ENCODE data around the gene TBL1X.

DNA sequence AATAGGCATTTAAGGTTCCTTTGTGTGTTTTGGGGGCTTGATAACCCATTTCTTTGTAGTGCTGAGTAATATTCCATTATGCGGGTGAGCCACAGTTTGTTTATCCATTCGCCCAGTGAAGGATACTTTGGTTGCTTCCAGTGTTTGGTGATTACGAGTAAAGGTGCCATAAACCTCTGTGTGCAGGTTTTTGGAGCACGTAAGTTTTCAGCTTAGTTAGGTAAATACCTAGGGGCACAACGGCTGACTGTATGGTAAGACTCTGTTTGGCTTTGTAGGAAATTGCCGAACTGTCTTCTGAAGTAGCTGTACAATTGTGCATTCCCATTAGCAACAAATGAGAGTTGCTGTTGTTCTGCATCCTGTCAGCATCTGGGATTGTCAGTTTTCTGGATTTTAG is 3.8 kb upstream of the TBL1X start:
- TF ChIP-seq, protein P1, sequence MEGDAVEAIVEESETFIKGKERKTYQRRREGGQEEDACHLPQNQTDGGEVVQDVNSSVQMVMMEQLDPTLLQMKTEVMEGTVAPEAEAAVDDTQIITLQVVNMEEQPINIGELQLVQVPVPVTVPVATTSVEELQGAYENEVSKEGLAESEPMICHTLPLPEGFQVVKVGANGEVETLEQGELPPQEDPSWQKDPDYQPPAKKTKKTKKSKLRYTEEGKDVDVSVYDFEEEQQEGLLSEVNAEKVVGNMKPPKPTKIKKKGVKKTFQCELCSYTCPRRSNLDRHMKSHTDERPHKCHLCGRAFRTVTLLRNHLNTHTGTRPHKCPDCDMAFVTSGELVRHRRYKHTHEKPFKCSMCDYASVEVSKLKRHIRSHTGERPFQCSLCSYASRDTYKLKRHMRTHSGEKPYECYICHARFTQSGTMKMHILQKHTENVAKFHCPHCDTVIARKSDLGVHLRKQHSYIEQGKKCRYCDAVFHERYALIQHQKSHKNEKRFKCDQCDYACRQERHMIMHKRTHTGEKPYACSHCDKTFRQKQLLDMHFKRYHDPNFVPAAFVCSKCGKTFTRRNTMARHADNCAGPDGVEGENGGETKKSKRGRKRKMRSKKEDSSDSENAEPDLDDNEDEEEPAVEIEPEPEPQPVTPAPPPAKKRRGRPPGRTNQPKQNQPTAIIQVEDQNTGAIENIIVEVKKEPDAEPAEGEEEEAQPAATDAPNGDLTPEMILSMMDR (conservative IDR thresholded peaks at IDR 0.05; ENCODE audit: low read depth in 2 of 2), result no peak
- TF ChIP-seq CREB1 (CRISPR knock-in tag; IDR thresholded peaks at IDR 0.05; ENCODE audit: low read depth), result no peak
- no peak for TF ChIP-seq EZH2 (IDR thresholded peaks at IDR 0.05; ENCODE audit: low read depth, unreplicated experiment)
- TF ChIP-seq EZH2phosphoT487 (IDR thresholded peaks at IDR 0.05; ENCODE audit: unreplicated experiment), result no peak
- TF ChIP-seq POLR2AphosphoS5 (IDR thresholded peaks at IDR 0.05; ENCODE audit: low read depth), result no peak
- no peak for TF ChIP-seq ZNF331 (CRISPR knock-in tag; IDR thresholded peaks at IDR 0.05; ENCODE audit: low read depth)
- TF ChIP-seq, protein P2, sequence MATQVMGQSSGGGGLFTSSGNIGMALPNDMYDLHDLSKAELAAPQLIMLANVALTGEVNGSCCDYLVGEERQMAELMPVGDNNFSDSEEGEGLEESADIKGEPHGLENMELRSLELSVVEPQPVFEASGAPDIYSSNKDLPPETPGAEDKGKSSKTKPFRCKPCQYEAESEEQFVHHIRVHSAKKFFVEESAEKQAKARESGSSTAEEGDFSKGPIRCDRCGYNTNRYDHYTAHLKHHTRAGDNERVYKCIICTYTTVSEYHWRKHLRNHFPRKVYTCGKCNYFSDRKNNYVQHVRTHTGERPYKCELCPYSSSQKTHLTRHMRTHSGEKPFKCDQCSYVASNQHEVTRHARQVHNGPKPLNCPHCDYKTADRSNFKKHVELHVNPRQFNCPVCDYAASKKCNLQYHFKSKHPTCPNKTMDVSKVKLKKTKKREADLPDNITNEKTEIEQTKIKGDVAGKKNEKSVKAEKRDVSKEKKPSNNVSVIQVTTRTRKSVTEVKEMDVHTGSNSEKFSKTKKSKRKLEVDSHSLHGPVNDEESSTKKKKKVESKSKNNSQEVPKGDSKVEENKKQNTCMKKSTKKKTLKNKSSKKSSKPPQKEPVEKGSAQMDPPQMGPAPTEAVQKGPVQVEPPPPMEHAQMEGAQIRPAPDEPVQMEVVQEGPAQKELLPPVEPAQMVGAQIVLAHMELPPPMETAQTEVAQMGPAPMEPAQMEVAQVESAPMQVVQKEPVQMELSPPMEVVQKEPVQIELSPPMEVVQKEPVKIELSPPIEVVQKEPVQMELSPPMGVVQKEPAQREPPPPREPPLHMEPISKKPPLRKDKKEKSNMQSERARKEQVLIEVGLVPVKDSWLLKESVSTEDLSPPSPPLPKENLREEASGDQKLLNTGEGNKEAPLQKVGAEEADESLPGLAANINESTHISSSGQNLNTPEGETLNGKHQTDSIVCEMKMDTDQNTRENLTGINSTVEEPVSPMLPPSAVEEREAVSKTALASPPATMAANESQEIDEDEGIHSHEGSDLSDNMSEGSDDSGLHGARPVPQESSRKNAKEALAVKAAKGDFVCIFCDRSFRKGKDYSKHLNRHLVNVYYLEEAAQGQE (IDR thresholded peaks at IDR 0.05; ENCODE audit: unreplicated experiment), result no peak
- TF ChIP-seq NANOG (IDR thresholded peaks at IDR 0.05; ENCODE audit: borderline replicate concordance), result no peak
- no peak for TF ChIP-seq ETS1 (IDR thresholded peaks at IDR 0.05)
- TF ChIP-seq JUNB (IDR thresholded peaks at IDR 0.05; ENCODE audit: unreplicated experiment), result no peak

All from GM23338 (cell line).